Endothelial cell of hepatic sinusoid (primary cell): ENCODE measurements around the gene ADAMTS15.

Experiments
- in situ Hi-C: cut with HindIII; loops from 2 replicates; pipeline ENCODE4 v1.10.0; 2017; ENCODE audit warnings: low sequenced_read_pairs

ADAMTS15 gene

DNA sequence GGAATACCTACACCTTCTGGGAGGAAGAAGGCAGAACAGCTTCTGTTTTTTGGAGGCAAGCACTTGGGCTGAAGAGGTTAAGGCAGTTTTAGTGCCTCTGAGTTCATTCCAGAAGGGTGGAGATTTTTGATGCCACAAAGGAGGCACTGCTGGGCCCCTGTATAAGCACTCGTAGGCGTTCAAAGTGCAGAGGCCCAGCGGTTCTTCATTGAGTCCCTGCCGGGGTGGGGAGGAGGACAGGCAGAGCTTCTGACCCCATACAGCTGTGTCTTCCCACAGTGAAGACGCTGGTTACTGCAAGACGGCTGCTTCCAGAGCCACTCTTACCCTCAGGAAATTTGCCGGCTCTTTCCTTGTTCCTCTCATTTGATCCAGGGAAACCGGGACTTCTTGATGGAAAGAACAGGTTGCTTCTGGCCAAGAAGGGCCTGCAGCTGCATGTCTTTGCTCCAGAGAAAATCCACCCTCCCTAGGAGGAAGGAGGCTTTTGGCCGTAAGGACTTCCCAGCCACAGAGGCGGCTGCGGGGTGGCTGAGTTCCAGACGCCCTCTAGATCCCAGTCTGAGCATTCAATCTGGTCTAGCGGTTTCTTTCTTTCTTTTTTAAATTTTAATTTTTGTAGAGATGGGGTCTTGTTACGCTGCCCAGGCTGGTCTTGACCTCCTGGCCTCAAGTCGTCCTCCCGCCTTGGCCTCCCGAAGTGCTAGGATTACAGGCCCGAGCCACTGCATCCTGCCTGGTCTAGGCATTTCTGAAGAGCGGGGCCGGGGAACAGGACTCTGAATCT is 9.4 kb downstream of the ADAMTS15 start:
- in situ Hi-C loops, result no loop called here

DNA sequence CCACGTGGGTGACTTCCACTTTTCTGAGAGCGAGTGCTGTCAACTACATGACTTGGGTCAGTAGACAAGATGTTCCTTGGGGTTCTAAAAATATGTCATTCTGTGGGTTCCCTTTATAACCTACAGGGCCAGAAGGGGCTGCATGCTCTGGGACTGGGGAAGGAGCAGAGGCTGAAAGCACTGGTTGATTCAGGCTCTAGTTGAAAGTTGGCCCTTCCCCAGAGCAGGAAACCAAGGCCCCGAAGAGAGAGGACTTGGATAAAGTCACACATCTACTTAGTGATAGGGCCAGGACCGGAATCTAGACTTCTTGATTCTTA is 9.9 kb downstream of the ADAMTS15 start:
- in situ Hi-C loops, result no loop called here

- in situ Hi-C loops, result no loop called here
Observed at GRCh38 chr11:130459521-130459920, 11.1 kb downstream of the ADAMTS15 start.

- in situ Hi-C loops, result no loop called here
Observed at GRCh38 chr11:130462101-130462885, 13.8 kb downstream of the ADAMTS15 start.

DNA sequence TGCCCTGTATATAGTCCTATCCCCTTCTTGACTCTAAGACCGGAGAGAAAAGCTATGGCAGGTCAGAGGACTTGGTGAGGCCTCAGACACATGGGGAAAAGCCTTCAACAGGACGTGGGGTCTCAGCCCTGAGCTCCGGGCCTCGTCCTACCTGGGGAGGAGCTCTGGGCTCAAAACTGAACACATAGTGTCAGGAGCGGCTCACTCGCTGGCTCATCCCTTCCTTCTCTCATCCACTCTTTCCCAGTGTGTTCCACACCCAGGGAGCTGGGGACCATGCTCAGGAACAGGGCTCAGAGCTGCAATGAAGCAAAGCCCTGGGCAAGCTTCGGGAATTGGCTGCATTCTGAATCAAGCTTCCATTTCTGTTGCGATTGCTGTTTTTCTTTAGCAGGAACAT is 14.5 kb downstream of the ADAMTS15 start:
- in situ Hi-C loops, result no loop called here

GRCh38 chr11:130464291-130464812 is 15.9 kb downstream of the ADAMTS15 start:
- in situ Hi-C loops, result no loop called here

GRCh38 chr11:130465263-130465662 is 16.8 kb downstream of the ADAMTS15 start:
- in situ Hi-C loops, result no loop called here

- in situ Hi-C loops, result no loop called here
Observed at GRCh38 chr11:130467116-130467900, 18.9 kb downstream of the ADAMTS15 start.

- in situ Hi-C loops, result no loop called here
Observed at GRCh38 chr11:130469181-130469580, 20.7 kb downstream of the ADAMTS15 start.

DNA sequence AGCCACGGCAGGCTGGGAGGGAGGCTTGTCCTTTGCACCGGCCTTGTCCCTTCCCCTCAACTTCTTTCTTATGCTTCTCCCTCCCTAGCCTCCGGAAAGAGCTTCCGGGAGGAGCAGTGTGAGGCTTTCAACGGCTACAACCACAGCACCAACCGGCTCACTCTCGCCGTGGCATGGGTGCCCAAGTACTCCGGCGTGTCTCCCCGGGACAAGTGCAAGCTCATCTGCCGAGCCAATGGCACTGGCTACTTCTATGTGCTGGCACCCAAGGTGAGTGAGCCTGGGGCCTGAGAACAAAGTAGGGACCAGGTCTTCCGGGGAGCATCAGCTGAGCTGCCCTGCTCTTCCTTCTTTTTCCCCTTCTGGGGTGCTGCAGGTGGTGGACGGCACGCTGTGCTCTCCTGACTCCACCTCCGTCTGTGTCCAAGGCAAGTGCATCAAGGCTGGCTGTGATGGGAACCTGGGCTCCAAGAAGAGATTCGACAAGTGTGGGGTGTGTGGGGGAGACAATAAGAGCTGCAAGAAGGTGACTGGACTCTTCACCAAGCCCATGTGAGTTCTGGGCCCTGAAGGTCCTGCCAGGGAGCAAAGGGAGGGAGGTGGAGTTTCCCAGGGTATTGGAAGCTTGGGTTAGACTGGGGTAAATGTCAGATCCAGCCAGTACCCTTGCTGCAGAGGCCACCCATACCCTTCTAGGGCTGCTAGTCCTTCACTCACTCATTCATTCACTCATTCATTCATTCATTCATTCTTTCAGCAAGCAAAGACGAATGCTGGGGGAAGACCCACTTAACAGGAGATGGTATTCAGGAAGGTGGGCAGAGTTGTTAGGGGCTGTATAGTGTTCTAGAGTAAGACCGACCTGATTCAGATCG is 22.6 kb downstream of the ADAMTS15 start:
- in situ Hi-C loops, result no loop called here

GRCh38 chr11:130471731-130472433 is 23.4 kb downstream of the ADAMTS15 start:
- in situ Hi-C loops, result no loop called here

DNA sequence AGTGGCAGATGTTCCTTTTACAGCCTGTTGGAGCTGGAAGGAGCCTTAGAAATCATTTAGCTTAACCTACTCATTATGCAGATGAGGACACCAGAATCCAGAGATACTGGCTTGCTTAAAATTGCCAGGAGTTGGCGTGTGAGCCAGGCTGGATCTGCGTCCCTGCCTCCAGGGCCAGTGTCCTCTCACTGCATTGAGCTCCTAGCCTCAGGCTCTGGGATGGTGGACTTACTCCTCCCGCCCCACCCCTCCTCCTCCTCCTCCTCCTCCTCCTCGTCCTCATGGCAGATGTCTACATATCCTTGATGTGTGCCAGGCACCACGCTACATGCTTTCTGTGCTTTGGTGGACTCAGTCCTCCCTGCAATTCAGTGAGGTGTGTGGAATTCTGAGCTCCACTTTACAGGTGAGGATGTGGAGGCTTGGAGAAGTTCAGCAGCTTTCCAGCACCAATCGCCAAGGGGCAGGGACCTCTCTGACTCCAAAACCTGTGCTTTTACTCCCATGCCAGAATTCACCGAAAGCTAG is 24.1 kb downstream of the ADAMTS15 start:
- in situ Hi-C loops, result no loop called here

GRCh38 chr11:130473056-130473794 is 24.8 kb downstream of the ADAMTS15 start:
- in situ Hi-C loops, result no loop called here

DNA sequence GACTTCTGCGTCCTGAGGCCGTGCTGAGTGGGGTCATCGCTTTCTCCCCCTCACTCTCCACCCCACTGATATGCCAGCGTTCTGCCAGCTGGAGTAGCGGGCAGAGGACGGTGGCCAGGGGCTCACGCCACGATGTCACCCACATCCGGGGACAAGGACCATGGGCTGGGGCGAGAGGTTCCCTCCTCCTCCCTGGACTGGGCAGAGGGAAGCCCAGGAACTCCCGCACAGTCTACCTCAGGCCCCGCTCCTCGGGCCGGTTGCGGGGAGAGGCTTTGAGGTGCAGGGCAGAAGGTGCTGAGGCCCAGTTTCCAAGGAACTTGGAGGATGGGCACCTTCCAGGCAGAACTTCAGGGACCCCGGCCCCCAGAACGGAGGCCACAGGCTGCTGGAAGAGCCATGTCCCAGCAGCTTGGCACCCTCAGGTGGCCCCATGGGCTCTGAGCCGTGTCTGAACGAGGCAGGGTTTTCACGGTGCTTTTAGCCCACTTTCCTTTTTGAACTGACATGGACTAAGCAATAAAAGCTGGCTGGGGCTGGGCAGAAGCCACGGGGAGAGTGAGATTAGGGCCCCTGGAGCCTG is 25.4 kb downstream of the ADAMTS15 start:
- in situ Hi-C loops, result no loop called here

GRCh38 chr11:130474637-130475400 is 26.4 kb downstream of the ADAMTS15 start:
- in situ Hi-C loops, result no loop called here

- in situ Hi-C loops, result no loop called here
Observed at GRCh38 chr11:130475426-130476053, 27.1 kb downstream of the ADAMTS15 start.

DNA sequence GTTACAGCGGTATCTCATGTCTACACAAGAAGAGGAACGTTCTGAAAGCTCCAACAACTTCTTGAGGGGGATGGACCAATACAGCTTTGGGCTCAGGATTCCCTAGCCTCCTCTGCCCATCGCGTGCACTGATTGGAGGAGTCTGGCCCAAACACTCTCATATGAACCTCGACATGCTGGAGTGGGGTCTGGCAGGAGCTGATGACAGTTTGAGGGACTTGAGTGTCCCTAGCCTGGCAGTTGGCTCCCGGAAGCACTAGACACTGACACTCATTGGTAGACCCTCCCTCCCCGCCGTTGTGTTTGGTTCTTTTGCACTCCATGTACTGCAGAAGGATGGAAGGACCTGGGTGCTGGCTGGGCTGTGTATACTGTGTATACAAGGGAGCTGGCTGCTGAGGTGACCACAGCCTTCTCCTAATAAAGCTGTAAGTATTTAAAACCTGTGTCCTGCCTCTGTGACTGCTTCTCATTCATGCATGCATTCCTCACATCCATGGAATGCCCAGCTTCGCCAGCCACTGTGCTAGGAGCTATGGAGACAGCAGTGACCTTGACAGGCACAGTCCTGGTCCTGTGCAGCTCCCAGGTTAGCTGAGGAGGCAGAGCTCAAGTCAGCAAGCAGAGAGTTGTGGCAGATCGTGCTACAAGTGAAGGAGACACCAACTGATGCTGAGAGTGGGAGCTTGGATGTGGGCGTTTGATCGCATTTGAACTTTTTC is 27.9 kb downstream of the ADAMTS15 start:
- in situ Hi-C loops, result no loop called here
